HG03354 (cell line): ENCODE data around the gene CAP1.
"Not testable (repeated sequence)": the region's sequence is repeated elsewhere in the genome, so short reads cannot be mapped to it uniquely, and the experiment has no call there.

Experiments used
- ATAC-seq: cut with Tn5 transposase; IDR thresholded peaks from one replicate; pipeline ENCODE4 v1.9.1; 2021; ENCODE audit warnings: mild to moderate bottlenecking; ENCODE audit not compliant: unreplicated experiment, poor library complexity, severe bottlenecking

Gene CAP1

GRCh38 chr1:40056519-40057309 lies 16.2 kb downstream of the CAP1 start:
- ATAC-seq, result no peak

DNA sequence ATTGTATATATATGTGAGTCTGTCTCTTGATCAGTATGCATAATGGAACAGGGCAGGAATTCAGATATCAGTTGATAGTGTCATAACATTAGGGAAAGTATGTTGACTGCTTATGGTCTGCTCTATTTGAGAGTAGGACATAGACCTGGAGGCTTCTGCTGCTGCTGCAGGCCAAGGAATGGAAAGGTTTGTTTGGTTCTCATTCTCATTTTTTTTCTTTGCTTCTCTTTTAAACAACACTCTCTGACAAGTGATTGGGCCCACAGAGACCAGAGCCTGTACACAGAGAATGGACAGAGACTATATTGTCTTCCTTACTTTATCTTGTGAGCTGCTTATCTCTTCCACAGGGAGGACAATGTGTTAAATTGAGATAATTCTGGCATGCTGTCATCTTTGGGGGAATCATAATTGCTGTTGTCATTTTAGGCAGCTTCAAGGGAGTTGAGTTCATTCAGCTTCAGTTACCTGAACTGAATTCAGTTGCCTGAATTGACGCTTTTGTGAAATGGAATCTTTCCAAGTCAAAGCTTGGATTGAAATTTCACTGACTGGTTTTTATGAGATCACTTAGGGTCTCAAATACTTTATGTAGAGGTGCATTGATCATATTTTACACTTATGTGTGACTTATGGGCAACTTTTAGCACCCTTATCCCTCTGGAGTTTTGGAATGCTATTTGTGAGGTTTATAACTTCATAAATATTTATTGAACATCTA lies 16.9 kb downstream of the CAP1 start:
- no peak for ATAC-seq

DNA sequence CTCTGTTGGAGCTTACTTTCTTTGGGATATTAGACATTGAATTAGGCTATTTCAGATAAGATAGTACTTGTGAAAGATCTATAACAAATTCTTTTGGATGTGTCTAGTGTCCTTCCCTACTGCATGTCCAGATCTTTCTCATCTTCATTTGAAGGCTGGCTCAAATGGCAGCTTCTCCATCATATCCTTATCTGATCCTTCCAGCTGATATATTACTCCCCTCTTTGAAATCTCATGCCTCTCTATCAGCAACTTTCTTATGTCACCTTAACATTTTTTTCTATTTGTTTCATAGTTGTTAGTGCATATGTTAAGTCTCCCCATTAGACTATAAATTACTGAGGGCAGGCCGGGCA lies 17.5 kb downstream of the CAP1 start:
- ATAC-seq, result no peak

- ATAC-seq, result no peak
Measured at GRCh38 chr1:40058453-40059337, 18.2 kb downstream of the CAP1 start.

- ATAC-seq, result peak; percentile 66
Measured at GRCh38 chr1:40059338-40059959, 18.9 kb downstream of the CAP1 start.

DNA sequence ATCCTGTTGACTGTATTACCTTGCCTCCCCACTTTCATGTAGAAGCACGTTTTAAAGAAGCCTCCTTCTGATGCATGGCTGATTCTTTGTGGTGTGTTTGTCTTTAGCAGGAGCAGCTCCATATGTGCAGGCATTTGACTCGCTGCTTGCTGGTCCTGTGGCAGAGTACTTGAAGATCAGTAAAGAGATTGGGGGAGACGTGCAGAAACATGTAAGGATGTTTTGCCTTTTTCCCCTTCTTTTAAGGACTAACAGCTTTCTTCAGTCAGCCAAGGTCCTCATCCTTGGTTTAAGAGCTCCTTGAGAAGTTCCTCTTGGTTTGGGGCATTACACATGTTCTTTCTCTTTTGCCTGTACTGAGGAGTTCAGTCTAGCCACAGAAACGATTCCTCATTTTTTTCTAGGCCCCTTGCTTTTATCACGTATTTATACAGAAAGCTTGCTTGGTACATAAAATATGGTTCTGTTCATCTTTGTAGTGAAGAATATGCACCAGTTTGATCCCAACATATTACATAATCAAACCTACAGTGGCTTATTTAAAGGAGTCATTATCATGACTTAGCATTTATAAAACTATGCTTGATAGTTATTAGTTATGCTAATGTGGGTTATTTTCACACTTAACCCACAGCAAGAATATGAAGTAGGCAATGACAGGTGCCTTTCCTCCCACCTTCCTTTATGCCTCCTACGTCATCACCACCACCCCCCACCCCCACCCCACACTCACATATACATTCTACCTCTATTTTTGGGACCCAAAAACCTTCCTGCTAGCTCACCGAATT lies 19.6 kb downstream of the CAP1 start:
- ATAC-seq, result no peak

DNA sequence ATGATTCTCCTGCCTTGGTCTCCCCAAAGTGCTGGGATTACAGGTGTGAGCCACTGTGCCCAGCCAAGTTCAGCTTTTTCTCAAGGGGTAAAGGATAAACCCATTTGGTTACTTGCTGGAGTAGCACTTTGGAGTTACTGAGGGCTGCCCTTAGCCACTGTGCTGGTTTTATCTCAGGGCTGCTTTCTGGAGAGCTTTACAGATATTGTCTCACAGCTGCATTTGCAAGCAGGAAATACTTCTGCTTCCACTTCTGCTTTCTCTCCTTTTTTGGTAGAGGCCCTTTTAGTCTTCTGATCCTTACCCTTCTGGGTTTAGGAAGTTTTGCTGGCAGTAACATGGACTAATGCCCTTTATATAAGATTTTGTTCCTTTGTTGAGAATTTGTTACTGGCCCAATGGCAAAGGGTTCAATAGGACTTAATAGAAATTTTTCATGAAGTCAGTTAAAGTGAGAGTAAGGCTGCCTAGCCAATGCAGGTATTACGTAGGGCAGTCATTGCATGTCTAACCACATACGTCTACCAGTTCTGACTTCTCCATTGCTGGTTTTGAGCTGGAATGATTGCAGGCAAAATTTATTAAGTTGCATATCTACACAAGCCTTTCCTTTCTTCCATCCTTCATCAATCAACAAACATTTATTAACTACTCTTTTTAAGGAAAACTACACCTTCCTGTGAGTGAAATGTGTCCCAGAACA lies 24.4 kb downstream of the CAP1 start:
- peak; percentile 87 for ATAC-seq

GRCh38 chr1:40067023-40067422 lies 26.5 kb downstream of the CAP1 start:
- ATAC-seq, result no peak

DNA sequence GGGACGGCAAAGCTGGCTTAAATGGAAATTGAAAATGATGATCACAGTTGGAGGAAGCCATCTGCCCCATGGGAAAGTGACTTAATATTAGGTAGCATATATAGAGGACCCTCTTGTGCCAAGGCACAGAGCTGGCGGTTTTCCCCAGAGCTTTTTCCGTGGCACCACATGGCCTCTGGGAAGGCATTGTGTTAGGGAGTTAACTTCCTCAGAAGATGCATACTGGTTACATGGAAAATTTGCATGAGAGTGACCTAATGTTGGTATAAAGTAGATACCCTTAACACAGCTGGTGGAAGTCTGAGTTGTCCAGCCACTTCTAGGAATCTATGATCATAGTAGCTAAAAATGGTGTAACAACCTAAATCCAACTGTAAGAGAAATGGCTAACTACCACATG lies 27.3 kb downstream of the CAP1 start:
- ATAC-seq, result no peak

DNA sequence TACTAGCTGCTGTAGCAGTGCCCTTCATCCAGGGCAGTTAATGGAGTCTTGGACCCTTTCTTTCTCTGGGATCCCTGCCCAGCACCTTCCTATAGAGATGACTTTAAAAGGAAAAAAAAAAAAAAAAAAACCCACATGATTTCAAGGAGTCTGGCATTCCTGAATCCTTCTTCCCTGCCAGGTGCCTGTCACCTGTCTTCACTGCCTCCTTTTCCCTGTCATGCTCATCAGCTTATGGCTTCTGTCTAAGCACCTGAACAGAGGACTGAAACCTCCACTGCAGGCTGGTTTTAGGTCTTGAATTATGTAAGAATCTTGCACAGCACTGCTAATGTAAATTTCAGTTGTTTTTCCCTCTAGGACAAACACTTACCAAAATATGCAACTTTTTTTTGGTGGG lies 31.6 kb downstream of the CAP1 start:
- ATAC-seq, result no peak

- ATAC-seq, result no peak
Measured at GRCh38 chr1:40073062-40073461, 32.5 kb downstream of the CAP1 start.

DNA sequence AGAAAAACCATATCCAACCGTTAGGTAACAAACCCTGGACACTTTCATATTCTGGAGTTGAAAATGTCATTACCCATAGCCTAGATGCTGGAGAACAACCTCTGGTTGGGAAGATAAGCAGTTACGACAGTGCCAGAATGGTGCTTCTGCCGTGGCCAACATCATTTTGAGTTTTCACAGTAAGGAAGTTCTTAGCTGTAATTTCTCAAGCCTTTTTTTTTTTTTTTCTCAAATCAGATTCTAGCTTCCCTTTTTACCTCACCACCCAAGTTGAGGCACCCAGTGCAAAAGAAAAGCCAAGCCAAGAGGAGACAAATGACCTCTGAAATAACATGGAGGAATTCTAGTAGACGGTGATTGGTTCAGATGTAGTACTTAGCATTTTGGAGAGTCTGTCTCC lies 34.7 kb downstream of the CAP1 start:
- ATAC-seq, result no peak

GRCh38 chr1:40076895-40077312 lies 36.4 kb downstream of the CAP1 start:
- no peak for ATAC-seq

DNA sequence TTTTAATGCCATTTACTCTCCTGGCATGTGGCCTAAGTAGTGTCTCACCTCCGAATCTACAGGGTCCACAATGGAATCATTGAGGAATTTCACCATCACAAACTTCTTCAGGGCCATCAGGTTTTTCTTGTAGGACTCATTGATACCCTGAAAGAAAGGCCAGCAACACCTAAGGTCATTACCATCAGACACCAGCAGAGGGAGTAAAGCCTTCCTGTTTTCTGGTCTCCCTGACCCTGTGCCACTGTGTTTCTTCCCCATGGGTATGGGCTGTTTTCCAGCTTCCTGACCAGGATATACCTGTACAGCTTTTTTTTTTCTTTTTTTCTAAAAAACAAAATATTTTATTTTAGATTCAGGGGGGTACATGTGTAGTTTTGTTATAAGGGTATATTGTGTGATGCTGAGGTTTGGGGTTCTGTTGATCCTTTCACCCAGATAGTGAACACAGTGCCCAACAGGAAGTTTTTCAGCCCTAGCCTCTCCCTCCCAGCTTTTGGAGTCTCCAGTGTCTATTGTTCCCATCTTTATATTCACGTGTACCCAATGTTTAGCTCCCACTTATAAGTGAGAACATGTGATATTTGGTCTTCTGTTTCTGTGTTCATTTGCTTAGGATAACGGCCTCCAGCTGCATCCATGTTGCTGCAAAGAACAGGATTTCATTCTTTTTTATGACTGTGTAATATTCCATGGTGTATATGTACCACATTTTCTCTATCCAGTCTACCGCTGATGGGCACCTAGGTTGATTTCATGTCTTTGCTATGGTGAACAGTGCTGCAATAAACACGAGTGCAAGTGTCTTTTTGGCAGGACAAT lies 38.2 kb downstream of the CAP1 start:
- no peak for ATAC-seq

DNA sequence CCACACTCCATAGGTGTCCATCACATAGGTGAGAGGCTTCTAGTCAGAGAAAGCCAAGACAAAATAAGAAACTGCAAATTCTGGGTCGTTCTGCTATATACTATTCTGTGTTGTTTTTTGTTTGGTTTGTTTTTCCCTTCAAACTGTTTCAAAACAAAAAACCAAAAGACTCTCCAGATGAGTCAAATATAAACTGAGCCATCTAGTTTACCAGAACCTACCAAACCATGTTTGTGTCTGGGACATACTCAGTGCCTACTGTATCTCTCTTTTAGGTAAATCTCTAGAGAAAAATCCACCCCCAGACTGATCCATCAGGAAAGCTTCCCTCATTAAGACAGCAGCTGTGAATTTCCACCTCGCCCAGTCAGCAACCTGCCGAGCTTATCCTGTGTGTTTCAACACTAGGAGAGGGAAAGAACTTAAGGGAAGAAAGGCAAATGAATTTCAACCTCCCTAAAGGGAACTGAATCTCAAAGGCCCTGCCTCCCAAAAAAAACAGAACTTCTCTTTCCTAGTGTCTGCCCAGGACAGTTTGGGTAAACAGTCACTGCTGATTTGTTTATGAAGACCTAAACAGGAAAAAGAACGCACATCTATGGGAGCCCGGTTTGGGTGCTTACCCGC lies 39.4 kb downstream of the CAP1 start:
- ATAC-seq, result no peak

- no peak for ATAC-seq
Measured at GRCh38 chr1:40081871-40082270, 41.3 kb downstream of the CAP1 start.

GRCh38 chr1:40084750-40085149 lies 44.2 kb downstream of the CAP1 start:
- ATAC-seq, result not testable (repeated sequence)
